ENCODE data around the gene MXRA7. TPM values are rescaled to one million over a fixed set of nuclear protein-coding genes. Genes with fewer than 3 reads are reported as not detected.

The MXRA7 gene
- total and polyA plus RNA-seq, 4 donors: 4.8 to 22.1 (median 11.3) TPM

GRCh38 chr17:76681222-76682137, 29.3 kb downstream of the MXRA7 start:
- Histone ChIP-seq H3K27ac (ENCODE audit: low read depth in 1 of 2, low read length in 2 of 2) (no peak overlapping the region), H3K9me3 (ENCODE audit: control insufficient read depth in 4 of 4, low read length in 3 of 4) (no peaks in the 10 kb centered on the region), H3K4me3 (ENCODE audit: low read depth in 1 of 3, low read length in 3 of 3) (no peak overlapping the region), H3K4me1 (ENCODE audit: control insufficient read depth in 4 of 4, insufficient read depth in 4 of 4, low read length in 3 of 4) (no peaks in the 10 kb centered on the region), H3K36me3 (ENCODE audit: control insufficient read depth in 4 of 4, insufficient read depth in 3 of 4, low read depth in 1 of 4, low read length in 3 of 4) (no peaks in the 10 kb centered on the region), H3K9ac (ENCODE audit: low read depth in 1 of 2, low read length in 2 of 2) (no peak overlapping the region), H3K27me3 (ENCODE audit: control insufficient read depth in 4 of 4, insufficient read depth in 4 of 4, low read length in 3 of 4) (no peaks in the 10 kb centered on the region)
- no peak for TF ChIP-seq MAX (IDR thresholded peaks at IDR 0.05)
- peak; percentile 68 to 80 for TF ChIP-seq RAD21 (IDR thresholded peaks at IDR 0.05)
- no peak for TF ChIP-seq REST (IDR thresholded peaks at IDR 0.05)
- no peak for TF ChIP-seq TAF1 (conservative IDR thresholded peaks at IDR 0.05)
- TF ChIP-seq CTCF (IDR thresholded peaks at IDR 0.05; ENCODE audit: low read depth, low read length, missing input control): peak; percentile 54
- TF ChIP-seq HNF4G (IDR thresholded peaks at IDR 0.05): no peak
- TF ChIP-seq RXRA (IDR thresholded peaks at IDR 0.05): no peak
- TF ChIP-seq ZBTB33 (IDR thresholded peaks at IDR 0.05): no peak
- peak; percentile 81 for DNase-seq (ENCODE audit: low spot score)
- 72% methylated on average over 16 of the region's 16 CpGs for WGBS

- no peaks in the 10 kb centered on the region for H3K36me3 ChIP-seq (ENCODE audit: control insufficient read depth in 4 of 4, insufficient read depth in 3 of 4, low read depth in 1 of 4, low read length in 3 of 4)
- 91% methylated on average over 1 of the region's 1 CpG for WGBS
- DNase-seq (ENCODE audit: low spot score): no peak
These were observed 31.5 kb downstream of the MXRA7 start for GRCh38 chr17:76679239-76679638.

More at GRCh38 chr17:76679239-76679638, 31.5 kb downstream of the MXRA7 start:
- Histone ChIP-seq H3K27ac (ENCODE audit: low read depth in 1 of 2, low read length in 2 of 2) (no peak overlapping the region), H3K9ac (ENCODE audit: low read depth in 1 of 2, low read length in 2 of 2) (no peak overlapping the region), H3K4me1 (ENCODE audit: control insufficient read depth in 4 of 4, insufficient read depth in 4 of 4, low read length in 3 of 4) (no peaks in the 10 kb centered on the region), H3K27me3 (ENCODE audit: control insufficient read depth in 4 of 4, insufficient read depth in 4 of 4, low read length in 3 of 4) (no peaks in the 10 kb centered on the region), H3K4me3 (ENCODE audit: low read depth in 1 of 3, low read length in 3 of 3) (no peak overlapping the region), H3K9me3 (ENCODE audit: control insufficient read depth in 4 of 4, low read length in 3 of 4) (no peaks in the 10 kb centered on the region)
- TF ChIP-seq RAD21 (IDR thresholded peaks at IDR 0.05) (no peak), HNF4A (conservative IDR thresholded peaks at IDR 0.05) (no peak), SP1 (IDR thresholded peaks at IDR 0.05) (no peak), REST (IDR thresholded peaks at IDR 0.05) (no peak), ATF3 (IDR thresholded peaks at IDR 0.05) (no peak)

Data from liver (tissue), 9 donors.